ENCODE measurements around the gene TRDMT1. TPM values are rescaled to one million over a fixed set of nuclear protein-coding genes. Genes with fewer than 3 reads are reported as not detected.

Gene TRDMT1
- total RNA-seq, 1 donor from 2014 or later, result 6.6 TPM

DNA sequence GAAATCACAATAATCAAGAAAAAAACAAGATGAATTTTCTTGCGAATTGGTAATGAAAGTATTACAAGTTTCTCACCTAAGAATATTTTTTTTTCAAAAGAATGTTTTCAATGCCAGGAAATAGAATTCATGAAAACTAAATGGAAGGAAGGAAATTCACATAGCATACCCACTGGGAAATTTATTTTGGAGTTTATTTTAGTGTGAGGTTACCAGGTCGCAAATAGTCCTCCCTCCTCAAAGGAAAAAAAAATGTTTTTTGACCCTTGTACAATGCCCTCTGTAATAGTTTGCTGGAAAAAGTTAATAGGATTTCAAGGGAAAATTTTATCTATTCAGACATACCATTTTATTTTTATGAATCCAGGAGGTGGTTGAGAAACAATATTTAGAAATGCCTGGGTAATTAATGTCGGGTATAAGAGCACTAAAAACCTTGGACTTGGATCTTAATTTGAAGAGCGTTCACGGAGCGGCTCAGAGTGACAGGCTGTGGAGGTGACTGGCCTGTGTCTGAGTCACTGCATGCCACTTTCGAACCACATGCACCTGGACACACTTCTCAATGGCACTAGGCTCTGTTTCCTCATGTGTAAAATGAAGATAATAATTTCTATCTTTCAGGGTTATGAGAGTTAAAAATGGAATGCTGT is 100.1 kb downstream of the TRDMT1 start:
- H3K36me3 Mint-ChIP-seq (ENCODE audit: unreplicated experiment), result peaks cover 4% of the 10 kb centered on the region
- H3K4me1 Mint-ChIP-seq (ENCODE audit: unreplicated experiment), result peaks cover 8% of the 10 kb centered on the region
- peaks cover 6% of the 10 kb centered on the region for H3K9me3 Mint-ChIP-seq (ENCODE audit: unreplicated experiment)
- no peak for DNase-seq (ENCODE audit: extremely low spot score, unreplicated experiment)
- no peaks in the 10 kb centered on the region for H3K27me3 Mint-ChIP-seq (ENCODE audit: unreplicated experiment)
- no peak for TF ChIP-seq CTCF (IDR thresholded peaks at IDR 0.05)
- H3K27ac Mint-ChIP-seq (ENCODE audit: unreplicated experiment), result no peak overlapping the region
- H3K4me3 Mint-ChIP-seq (ENCODE audit: unreplicated experiment), result no peak overlapping the region

DNA sequence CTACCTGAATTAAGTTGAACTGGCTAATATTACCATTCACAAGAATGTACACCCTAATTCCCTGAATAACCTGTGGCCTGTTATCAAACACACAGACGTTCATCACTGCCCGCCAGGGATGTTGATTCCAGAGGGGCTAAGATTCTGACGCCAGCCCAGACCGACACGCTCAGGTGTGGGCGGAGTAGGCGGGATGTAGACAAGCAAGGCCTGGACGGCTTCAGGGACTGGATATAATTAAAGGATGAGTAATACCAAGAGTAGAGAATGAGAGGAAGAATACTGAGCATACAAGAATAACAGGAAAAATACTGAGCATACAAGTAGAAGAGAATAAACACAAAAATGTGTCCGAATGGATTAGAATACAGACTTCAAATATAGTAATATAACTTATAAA is 100.9 kb downstream of the TRDMT1 start:
- H3K27ac Mint-ChIP-seq (ENCODE audit: unreplicated experiment), result no peak overlapping the region
- DNase-seq (ENCODE audit: extremely low spot score, unreplicated experiment), result no peak
- peaks cover 8% of the 10 kb centered on the region for H3K4me1 Mint-ChIP-seq (ENCODE audit: unreplicated experiment)
- H3K27me3 Mint-ChIP-seq (ENCODE audit: unreplicated experiment), result no peaks in the 10 kb centered on the region
- peaks cover 8% of the 10 kb centered on the region for H3K36me3 Mint-ChIP-seq (ENCODE audit: unreplicated experiment)
- no peak for TF ChIP-seq CTCF (IDR thresholded peaks at IDR 0.05)
- peaks cover 11% of the 10 kb centered on the region for H3K9me3 Mint-ChIP-seq (ENCODE audit: unreplicated experiment)
- H3K4me3 Mint-ChIP-seq (ENCODE audit: unreplicated experiment), result no peak overlapping the region

GRCh38 chr10:17098012-17098411 is 103.5 kb downstream of the TRDMT1 start:
- Mint-ChIP-seq H3K9me3 (ENCODE audit: unreplicated experiment) (peaks cover 18% of the 10 kb centered on the region), H3K4me3 (ENCODE audit: unreplicated experiment) (no peak overlapping the region), H3K36me3 (ENCODE audit: unreplicated experiment) (peaks cover 16% of the 10 kb centered on the region), H3K27ac (ENCODE audit: unreplicated experiment) (no peak overlapping the region), H3K27me3 (ENCODE audit: unreplicated experiment) (no peaks in the 10 kb centered on the region), H3K4me1 (ENCODE audit: unreplicated experiment) (peaks cover 11% of the 10 kb centered on the region)
- DNase-seq (ENCODE audit: extremely low spot score, unreplicated experiment), result no peak
- TF ChIP-seq CTCF (IDR thresholded peaks at IDR 0.05), result no peak

Other genes starting within 250 kb of the TRDMT1 start
- gene CUBN, start 71.9 kb downstream of the TRDMT1 start, total RNA-seq, result 1.4 and 1.7 TPM in 2 replicates
- 2,114 and 2,178 TPM in 2 replicates for gene VIM, start 26.6 kb upstream of the TRDMT1 start, total RNA-seq